HG02973 (cell line): ENCODE data around the gene SETDB1.
"Not testable (repeated sequence)": the region's sequence is repeated elsewhere in the genome, so short reads cannot be mapped to it uniquely, and the experiment has no call there.

Experiments used
- ATAC-seq: cut with Tn5 transposase; IDR thresholded peaks from one replicate; pipeline ENCODE4 v1.9.1; 2021; ENCODE audit warnings: moderate library complexity; ENCODE audit not compliant: unreplicated experiment

The SETDB1 gene

GRCh38 chr1:150926097-150926741 lies at the start of gene SETDB1:
SETDB1 (plus strand) TSS chr1:150926363; CDS start chr1:150927715, 1,352 bp downstream.
- peak; percentile 77 for ATAC-seq

DNA sequence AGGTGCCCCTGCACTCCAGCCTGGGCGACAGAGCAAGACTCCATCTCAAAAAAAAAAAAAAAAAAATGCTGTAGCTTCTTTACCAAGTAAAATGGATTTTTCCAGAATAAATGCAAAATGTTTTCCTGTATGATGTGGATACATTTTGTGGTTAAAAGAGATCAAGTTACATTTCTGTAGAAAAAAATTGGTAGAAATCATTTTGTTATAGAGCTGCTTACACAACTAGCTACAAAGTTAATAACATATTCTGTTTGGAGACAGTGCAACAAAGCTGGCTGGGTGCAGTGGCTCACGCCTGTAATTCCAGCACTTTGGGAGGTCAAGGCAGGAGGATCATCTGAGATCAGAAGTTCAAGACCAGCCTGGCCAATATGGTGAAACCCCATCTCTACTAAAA lies 47.2 kb upstream of the SETDB1 start:
- not testable (repeated sequence) for ATAC-seq

GRCh38 chr1:150881331-150882070 lies 44.7 kb upstream of the SETDB1 start:
- ATAC-seq = no peak

- not testable (repeated sequence) for ATAC-seq
Observed at GRCh38 chr1:150883121-150883520, 43.0 kb upstream of the SETDB1 start.

GRCh38 chr1:150887018-150887417 lies 39.1 kb upstream of the SETDB1 start, which contains the start of gene CTXND2:
CTXND2 (plus strand) TSS chr1:150887136; CDS start chr1:150912315, 25,179 bp downstream.
- no peak for ATAC-seq

DNA sequence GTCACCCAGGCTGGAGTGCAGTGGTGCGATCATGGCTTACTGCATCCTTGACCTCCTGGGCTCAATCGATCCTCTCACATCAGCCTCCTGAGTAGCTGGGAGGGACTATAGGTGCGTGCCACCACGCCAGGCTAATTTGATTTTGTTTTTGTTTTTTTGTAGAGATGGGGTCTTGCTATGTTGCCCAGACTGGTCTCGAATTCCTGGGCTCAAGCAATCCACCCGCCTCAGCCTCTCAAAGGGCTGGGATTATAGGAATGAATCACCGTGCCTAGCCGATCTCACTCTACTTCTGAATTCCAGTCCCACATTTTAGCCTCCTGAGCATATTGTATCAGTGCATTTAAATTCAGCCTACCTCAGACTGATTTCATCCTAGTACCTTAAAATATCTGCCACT lies 37.4 kb upstream of the SETDB1 start:
- ATAC-seq = no peak

DNA sequence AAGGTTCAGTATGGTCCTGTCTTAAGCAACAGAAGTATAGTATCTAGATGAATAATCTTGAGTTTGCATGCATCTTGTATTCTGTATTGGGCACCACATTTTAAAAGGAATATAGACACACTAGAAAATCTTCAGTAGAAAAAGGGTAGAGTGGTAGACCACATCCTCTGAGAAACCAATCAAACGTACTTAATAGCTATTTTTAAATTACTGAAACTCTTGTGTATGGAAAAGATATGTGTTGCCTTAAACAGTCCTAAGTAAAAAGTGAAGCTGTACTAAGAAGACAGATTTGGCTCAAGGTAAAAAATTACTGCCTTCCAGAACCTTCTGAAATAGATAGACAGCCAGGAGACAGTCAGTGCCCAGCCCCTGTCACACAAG lies 36.1 kb upstream of the SETDB1 start:
- no peak for ATAC-seq

GRCh38 chr1:150893336-150893913 lies 32.7 kb upstream of the SETDB1 start:
- no peak for ATAC-seq

- ATAC-seq = no peak
Observed at GRCh38 chr1:150895618-150896017, 30.5 kb upstream of the SETDB1 start.

GRCh38 chr1:150899795-150900194 lies 26.4 kb upstream of the SETDB1 start:
- ATAC-seq = not testable (repeated sequence)

- no peak for ATAC-seq
Observed at GRCh38 chr1:150902346-150902745, 23.8 kb upstream of the SETDB1 start.

DNA sequence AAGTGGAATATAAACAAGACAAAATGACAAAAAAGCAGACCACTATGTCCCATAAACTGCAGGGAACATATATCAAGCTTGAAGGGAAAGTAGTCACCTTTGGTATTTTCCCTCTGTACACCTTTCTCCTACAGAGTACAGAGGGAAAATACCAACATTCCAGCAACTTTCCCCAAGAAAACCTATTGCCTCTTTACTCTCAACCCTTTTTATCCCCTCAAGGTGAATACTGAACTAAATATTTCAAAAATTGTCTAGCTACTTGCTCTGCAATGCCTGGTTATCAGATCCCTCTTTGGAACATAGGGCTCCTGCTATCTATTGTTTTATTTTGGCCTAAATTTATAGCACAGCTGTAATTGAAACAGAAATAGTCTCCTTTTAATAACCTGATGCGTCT lies 23.4 kb upstream of the SETDB1 start:
- ATAC-seq = no peak

- ATAC-seq = no peak
Observed at GRCh38 chr1:150905301-150905700, 20.9 kb upstream of the SETDB1 start.

DNA sequence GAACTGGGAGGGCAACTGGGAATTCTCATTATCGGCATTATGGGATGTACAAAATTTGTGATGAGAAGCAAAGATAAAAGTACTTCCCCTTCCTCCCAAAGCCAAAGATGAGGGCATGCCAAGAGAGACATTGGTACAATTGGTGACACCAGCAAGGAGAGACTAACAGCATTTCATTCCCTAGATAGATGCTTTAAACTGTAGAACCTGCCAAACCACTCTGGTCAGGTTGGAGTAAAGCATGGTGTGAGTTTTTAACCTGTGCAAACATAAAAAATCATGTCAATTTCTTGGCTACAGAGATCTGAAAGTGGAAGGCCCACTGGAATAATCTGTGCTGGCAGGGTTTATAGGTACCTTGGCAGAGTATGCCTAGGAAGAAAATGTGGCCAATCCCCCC lies 19.8 kb upstream of the SETDB1 start:
- ATAC-seq = no peak

- no peak for ATAC-seq
Observed at GRCh38 chr1:150906813-150907212, 19.4 kb upstream of the SETDB1 start.

DNA sequence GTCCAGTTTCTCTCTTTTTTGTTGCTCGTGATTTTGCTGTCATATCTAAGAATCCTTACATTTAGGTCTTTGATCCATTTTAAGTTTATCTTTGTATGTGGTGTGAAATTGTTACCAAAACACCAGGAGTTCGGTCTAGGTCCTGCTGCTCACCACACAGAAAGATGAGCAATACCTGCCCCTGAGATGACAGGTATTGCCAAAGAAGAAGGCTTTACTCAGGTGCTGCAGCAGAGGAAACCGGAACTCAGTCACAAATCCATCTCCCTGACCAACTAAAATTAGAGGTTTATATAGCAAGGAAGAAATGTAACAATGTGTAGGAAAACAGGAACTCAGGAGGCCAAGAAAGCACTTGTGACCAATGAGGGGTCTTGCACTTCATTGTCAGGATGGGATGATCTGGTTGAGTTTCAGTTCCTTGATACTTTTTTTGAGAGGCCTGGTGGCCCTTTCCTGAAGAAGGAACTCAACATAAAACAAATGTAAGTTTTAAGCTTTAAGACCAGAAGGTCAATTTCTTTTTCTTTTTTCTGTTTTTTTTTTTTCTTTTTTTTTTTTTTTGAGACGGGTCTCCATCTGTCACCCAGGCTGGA lies 16.5 kb upstream of the SETDB1 start:
- no peak for ATAC-seq

GRCh38 chr1:150912623-150913022 lies 13.5 kb upstream of the SETDB1 start:
- ATAC-seq = no peak

DNA sequence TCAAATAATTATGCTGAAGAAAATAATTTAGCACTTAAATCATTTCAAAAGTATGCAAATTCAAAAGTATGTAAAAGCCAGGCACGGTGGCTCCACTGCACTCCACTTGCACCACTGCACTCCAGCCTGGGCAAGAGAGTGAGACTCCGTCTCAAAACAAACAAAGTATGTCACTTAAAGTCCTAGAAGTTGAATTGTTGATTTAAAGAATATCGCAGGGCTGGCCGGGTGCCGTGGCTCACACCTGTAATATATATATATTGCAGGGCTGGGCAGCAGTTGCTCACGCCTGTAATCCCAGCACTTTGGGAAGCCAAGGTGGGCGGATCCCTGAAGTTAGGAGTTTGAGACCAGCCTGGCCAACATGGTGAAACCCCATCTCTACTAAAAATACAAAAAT lies 8.8 kb upstream of the SETDB1 start:
- no peak for ATAC-seq

- ATAC-seq = peak; percentile 41
Observed at GRCh38 chr1:150922519-150922975, 3.6 kb upstream of the SETDB1 start.

GRCh38 chr1:150925080-150925479 lies 1.1 kb upstream of the SETDB1 start:
- ATAC-seq = no peak

DNA sequence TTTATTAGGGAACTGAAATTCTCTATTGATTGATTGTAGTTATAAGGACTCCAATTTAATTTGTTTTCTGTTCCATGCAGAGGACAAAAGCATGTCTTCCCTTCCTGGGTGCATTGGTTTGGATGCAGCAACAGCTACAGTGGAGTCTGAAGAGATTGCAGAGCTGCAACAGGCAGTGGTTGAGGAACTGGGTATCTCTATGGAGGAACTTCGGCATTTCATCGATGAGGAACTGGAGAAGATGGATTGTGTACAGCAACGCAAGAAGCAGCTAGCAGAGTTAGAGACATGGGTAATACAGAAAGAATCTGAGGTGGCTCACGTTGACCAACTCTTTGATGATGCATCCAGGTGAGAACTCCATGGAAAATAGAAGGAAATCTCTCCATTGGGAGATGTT lies 1.5 kb downstream of the SETDB1 start:
- no peak for ATAC-seq

- no peak for ATAC-seq
Observed at GRCh38 chr1:150928286-150928685, 2.1 kb downstream of the SETDB1 start.
